ENCODE measurements around the gene FLVCR2. TPM values are rescaled to one million over a fixed set of nuclear protein-coding genes. Genes with fewer than 3 reads are reported as not detected.
A peak's percentile ranks its signal among the peaks of the same experiment; 100 is the strongest.

Gene FLVCR2
- total and polyA plus RNA-seq, 2 of the 13 experiments (the other 11 are each of a cell fraction or from before 2014, with no cell fraction given): 9.9 to 10.5 TPM

- TF ChIP-seq ZMYM2 (CRISPR knock-in tag; IDR thresholded peaks at IDR 0.05) (no peak), SOX6 (IDR thresholded peaks at IDR 0.05) (no peak), SOX6 (CRISPR knock-in tag; IDR thresholded peaks at IDR 0.05) (peak; percentile 21; the same call in 1 of the 2 replicates), PBX2 (CRISPR knock-in tag; IDR thresholded peaks at IDR 0.05) (no peak), CENPBD1 (CRISPR knock-in tag; IDR thresholded peaks at IDR 0.05; ENCODE audit: borderline replicate concordance, low read depth) (no peak), ELF3 (CRISPR knock-in tag; IDR thresholded peaks at IDR 0.05) (no peak), RXRB (CRISPR knock-in tag; IDR thresholded peaks at IDR 0.05; ENCODE audit: borderline replicate concordance) (no peak), PCBP2 (optimal IDR thresholded peaks at IDR 0.05; ENCODE audit: low read depth, low read length, poor library complexity, severe bottlenecking) (no peak), FOXK2 (IDR thresholded peaks at IDR 0.05) (no peak), RBM39 (IDR thresholded peaks at IDR 0.05; ENCODE audit: low read depth, low read length, poor library complexity, severe bottlenecking) (no peak), ZBTB14 (CRISPR knock-in tag; IDR thresholded peaks at IDR 0.05) (no peak), USF2 (IDR thresholded peaks at IDR 0.05; ENCODE audit: low read depth, low read length) (no peak), USF2 (CRISPR knock-in tag; IDR thresholded peaks at IDR 0.05; ENCODE audit: borderline replicate concordance) (no peak), EEA1 (CRISPR knock-in tag; IDR thresholded peaks at IDR 0.05; ENCODE audit: borderline replicate concordance) (no peak), SP140L (CRISPR knock-in tag; IDR thresholded peaks at IDR 0.05; ENCODE audit: borderline replicate concordance) (no peak), ZBTB1 (CRISPR knock-in tag; IDR thresholded peaks at IDR 0.05; ENCODE audit: borderline replicate concordance) (no peak), MAZ (IDR thresholded peaks at IDR 0.05; ENCODE audit: borderline replicate concordance, low read depth, low read length) (no peak), MAZ (CRISPR knock-in tag; IDR thresholded peaks at IDR 0.05; ENCODE audit: low read depth) (no peak), ARID4A (CRISPR knock-in tag; IDR thresholded peaks at IDR 0.05; ENCODE audit: borderline replicate concordance) (no peak), ATF7 (IDR thresholded peaks at IDR 0.05) (no peak), ATF7 (CRISPR knock-in tag; IDR thresholded peaks at IDR 0.05) (no peak), ARNT (IDR thresholded peaks at IDR 0.05) (no peak), ZNF552 (CRISPR knock-in tag; IDR thresholded peaks at IDR 0.05; ENCODE audit: borderline replicate concordance) (no peak), POLR2A (IDR thresholded peaks at IDR 0.05; ENCODE audit: insufficient read depth in 1 of 2, low read depth in 2 of 2, low read length in 2 of 2) (no peak)
These were observed 49.0 kb downstream of the FLVCR2 start (continued) for GRCh38 chr14:75627406-75627805.

All from HepG2 (cell line).